GM23338 (cell line): ENCODE data around the gene EPHA4.

ENCODE experiments used
- CREB1 ChIP-seq: fragments of 250-450 bp; sonication (Bioruptor Pico); IDR thresholded peaks from 2 replicates; pipeline ENCODE4 v1.5.0; 2020; ENCODE audit warnings: low read depth, mild to moderate bottlenecking, moderate library complexity
- CTCF ChIP-seq, 2 experiments: fragments of 200-600 bp in 1 of 2; sonication (generic) in 1 of 2; conservative IDR thresholded peaks; 2 replicates each; pipeline versions ENCODE4 v1.5.1 to v1.6.1; 2016 to 2017; ENCODE audit warnings: antibody characterized with exemption in 2 of 2, low read depth in 2 of 2, mild to moderate bottlenecking in 2 of 2, moderate library complexity in 1 of 2
- ETS1 ChIP-seq: IDR thresholded peaks from 2 replicates; pipeline ENCODE4 v1.6.1; 2016; ENCODE audit warnings: antibody characterized with exemption
- EZH2 ChIP-seq: fragments of 200-600 bp; sonication (generic); IDR thresholded peaks from one replicate; pipeline ENCODE4 v1.8.0; 2017; ENCODE audit warnings: antibody characterized with exemption, mild to moderate bottlenecking, low read depth; ENCODE audit not compliant: unreplicated experiment
- EZH2phosphoT487 ChIP-seq: fragments of 200-600 bp; sonication (generic); IDR thresholded peaks from one replicate; pipeline ENCODE4 v1.8.1; 2018; ENCODE audit warnings: antibody characterized with exemption; ENCODE audit not compliant: unreplicated experiment
- JUNB ChIP-seq: IDR thresholded peaks from one replicate; pipeline ENCODE4 v1.6.1; 2016; ENCODE audit warnings: antibody characterized with exemption; ENCODE audit not compliant: unreplicated experiment
- NANOG ChIP-seq: IDR thresholded peaks from 2 replicates; pipeline ENCODE4 v1.6.1; 2016; ENCODE audit warnings: antibody characterized with exemption, borderline replicate concordance
- POLR2AphosphoS5 ChIP-seq: IDR thresholded peaks from 2 replicates; pipeline ENCODE4 v1.6.1; 2016; ENCODE audit warnings: antibody characterized with exemption, low read depth
- REST ChIP-seq: IDR thresholded peaks from one replicate; pipeline ENCODE4 v1.6.1; 2018; ENCODE audit warnings: antibody characterized with exemption; ENCODE audit not compliant: unreplicated experiment
- STAT1 ChIP-seq: IDR thresholded peaks from one replicate; pipeline ENCODE4 v1.6.1; 2016; ENCODE audit warnings: antibody characterized with exemption; ENCODE audit not compliant: unreplicated experiment
- ZNF114 ChIP-seq: fragments of 250-450 bp; sonication (Bioruptor Pico); IDR thresholded peaks from 2 replicates; pipeline ENCODE4 v1.5.0; 2020; ENCODE audit warnings: mild to moderate bottlenecking, moderate library complexity
- ZNF331 ChIP-seq: fragments of 250-450 bp; sonication (Bioruptor Pico); IDR thresholded peaks from 2 replicates; pipeline ENCODE4 v1.5.0; 2020; ENCODE audit warnings: low read depth, mild to moderate bottlenecking, moderate library complexity
- ZNF462 ChIP-seq: fragments of 250-450 bp; sonication (Bioruptor Pico); IDR thresholded peaks from 2 replicates; pipeline ENCODE4 v1.5.0; 2020; ENCODE audit warnings: mild to moderate bottlenecking, moderate library complexity

GRCh38 chr2:221429741-221430491 lies 142.2 kb downstream of the EPHA4 start:
- no peak for TF ChIP-seq CTCF (conservative IDR thresholded peaks at IDR 0.05; ENCODE audit: low read depth in 2 of 2)
- TF ChIP-seq ZNF331 (CRISPR knock-in tag): no peak
- no peak for TF ChIP-seq REST
- no peak for TF ChIP-seq POLR2AphosphoS5
- no peak for TF ChIP-seq EZH2
- no peak for TF ChIP-seq ETS1
- TF ChIP-seq ZNF114 (CRISPR knock-in tag): no peak
- no peak for TF ChIP-seq EZH2phosphoT487
- TF ChIP-seq CREB1 (CRISPR knock-in tag): no peak
- no peak for TF ChIP-seq ZNF462 (CRISPR knock-in tag)
- no peak for TF ChIP-seq JUNB
- no peak for TF ChIP-seq STAT1
- TF ChIP-seq NANOG: no peak
